Ecto neural progenitor cell (in vitro differentiated cells): Measurements from ENCODE around the gene TTLL3.
"Not testable (repeated sequence)": the region's sequence is repeated elsewhere in the genome, so short reads cannot be mapped to it uniquely, and the experiment has no call there.

Experiments used
- DNase-seq: peaks from one replicate; pipeline ENCODE4 v3.0.0-alpha.2; 2018; ENCODE audit warnings: low spot score

The TTLL3 gene

DNA sequence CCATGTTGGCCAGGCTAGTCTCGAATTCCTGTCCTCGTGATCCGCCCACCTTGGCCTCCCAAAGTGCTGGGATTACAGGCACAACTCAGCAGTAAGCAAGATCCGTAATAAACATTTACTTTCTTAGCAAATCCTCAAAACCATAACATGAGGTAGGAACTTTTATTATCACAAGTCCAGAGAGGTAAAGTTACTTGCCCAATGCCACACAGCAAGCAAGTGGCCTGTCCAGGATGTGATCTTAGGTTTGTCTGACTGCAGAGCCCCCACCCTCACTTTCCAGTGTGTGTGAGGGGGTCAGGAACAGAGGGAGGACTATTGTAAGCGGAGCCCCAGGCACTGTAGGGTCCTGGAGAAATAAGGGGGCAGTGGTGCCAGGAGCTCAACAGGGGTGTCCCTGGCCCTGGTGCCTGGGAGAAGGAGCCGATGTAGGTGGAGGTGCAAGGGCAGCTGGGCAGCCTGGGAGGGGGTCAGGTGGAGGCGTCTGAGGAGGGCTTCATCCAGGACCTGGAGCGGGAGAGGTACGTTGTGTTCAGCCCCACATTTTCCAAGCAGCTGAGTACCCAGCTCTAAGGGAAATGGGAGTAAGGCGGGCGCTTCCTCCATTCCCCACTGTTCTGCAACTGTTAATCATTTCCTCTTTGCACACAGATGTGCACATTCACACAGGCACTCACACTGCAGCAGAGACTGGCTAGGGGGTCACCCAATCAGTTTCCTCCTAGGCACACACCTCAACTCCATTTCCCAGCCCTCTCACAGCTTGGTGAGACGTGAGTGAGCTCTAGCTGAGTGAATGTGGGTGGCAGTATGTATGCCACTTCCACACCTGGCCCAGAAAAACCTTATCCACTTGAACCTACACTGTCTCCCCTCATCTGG, 27.9 kb downstream of the TTLL3 start:
- no peak for DNase-seq

DNA sequence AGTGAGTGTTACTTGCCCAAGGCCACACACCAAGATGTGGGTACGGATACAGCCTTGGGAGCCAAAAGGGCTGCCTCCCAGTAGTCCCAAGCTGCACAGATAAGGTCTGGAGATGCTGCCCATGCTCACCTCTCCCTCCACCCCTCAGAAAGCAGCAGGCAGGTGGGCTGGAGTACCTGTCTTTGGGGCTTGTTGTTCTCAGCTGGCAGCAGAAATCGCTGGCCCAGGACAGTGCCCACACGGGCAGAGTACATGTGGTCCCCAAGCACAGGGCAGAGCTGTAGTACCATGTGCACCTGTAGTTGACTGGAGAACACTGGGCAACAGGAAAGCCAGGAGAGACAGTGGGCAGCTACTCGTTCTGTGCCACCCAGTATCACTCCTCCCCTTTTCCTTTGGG, 28.8 kb downstream of the TTLL3 start:
- DNase-seq, result no peak

DNA sequence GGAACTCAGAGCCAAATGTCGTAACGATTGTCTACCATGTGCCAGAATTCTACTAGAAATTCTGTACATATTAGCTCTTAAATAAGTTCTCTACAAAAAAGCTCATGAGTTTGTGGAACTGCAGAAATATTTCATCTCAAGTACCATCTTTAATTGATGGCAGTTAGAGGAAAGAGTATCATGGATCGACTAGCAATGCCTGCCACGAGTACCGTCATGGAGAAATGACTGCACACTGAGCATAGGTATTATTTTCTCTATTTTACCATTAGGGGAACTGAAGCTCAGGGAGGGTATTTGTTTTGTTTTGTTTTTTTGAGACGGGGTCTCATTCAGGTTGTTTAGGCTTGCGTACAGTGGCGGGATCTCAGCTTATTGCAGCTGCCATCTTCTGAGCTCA, 31.0 kb downstream of the TTLL3 start:
- DNase-seq, result no peak

DNA sequence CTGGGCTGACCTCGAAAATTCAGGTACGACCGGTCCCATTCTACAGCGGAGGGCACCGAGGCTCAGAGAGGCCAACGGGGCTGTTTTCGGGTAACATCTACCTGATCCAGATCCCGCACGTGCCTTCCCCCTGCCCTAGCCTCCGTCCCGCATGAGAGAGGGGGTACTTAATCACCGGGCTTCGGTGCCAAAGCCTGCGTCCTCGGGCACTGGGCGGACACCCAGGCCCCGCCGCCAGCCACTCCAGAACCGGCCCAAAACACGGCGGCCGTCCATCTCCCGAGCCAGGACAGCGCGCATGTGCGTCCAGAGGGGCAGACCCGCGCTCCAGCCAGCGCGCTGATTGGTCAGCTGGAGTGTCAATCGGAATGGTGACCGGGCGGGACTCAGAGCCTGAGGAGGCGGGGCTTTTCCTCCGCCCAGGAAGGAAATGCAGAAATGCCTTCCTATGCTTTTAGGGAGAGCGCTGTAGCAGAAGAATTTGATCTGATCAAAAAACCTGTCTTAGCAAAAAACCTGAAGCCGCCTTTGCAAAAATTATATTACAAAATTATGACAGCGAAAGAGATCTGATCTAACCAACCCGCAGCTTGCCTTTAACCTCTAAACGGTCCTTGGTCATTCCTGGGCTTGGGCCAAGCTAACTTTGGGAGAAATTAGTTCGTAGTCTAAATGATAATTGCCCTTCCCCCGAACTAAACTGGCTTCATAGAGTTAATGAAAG, 33.8 kb downstream of the TTLL3 start, which contains the start of gene RPUSD3:
RPUSD3 (minus strand) TSS at position 294 of the 724 bp plus-strand sequence; CDS start at position 276, 18 bp downstream.
- peak; percentile 98 for DNase-seq

DNA sequence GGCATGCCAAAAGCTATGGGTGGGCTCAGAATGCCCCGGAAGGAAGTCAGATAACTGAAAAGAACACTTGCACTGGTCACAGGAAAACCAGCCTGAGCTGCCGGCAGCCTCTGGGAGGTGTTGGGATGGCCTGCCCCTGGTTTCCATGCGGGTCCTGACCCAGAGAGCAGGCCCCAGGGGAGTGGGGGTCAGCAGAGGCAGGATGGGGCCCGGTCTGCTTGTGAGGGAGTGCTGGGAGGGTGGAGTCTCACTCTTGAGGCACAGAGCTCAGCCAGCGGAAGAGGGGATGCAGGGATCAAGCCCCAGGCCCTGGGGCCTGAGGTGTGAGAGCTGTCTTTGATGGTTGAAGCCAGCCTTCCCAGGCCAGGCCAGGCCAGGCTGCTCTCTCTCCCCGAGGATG, 36.2 kb downstream of the TTLL3 start:
- DNase-seq, result no peak

DNA sequence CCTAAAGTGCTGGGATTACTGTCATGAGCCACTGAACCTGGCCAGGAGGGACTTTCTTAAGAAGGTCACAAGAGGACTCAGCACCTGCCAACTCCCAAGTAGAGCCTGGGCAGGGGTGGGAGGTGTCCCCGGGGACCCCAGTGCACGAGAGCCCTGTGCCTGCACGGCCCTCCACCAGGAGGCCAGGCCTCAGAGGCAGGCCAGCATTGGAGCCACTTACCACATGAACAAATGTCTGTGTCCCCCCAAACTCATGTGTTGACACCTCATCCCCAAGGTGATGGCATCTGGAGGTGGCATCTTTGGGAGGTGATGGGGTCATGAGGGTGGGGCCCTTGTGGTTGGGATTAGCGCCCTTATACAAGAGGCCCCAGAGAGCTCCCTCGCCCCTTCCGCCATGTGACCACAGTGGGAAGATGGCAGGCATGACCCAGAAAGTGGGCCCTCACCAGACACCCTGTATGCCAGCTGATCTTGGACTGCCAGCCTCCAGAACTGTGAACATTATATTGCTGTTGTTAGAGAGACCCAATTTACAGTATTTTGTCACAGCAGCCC, 36.9 kb downstream of the TTLL3 start:
- DNase-seq, result no peak

DNA sequence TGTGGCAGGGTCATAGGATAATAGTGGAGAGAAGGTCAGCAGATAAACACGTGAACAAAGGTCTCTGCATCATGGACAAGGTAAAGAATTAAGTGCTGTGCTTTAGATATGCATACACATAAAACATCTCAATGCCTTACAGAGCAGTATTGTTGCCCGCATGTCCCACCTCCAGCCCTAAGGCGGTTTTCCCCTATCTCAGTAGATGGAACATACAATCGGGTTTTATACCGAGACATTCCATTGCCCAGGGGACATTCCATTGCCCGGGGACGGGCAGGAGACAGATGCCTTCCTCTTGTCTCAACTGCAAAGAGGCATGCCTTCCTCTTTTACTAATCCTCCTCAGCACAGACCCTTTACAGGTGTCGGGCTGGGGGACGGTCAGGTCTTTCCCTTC, 37.8 kb downstream of the TTLL3 start:
- not testable (repeated sequence) for DNase-seq

DNA sequence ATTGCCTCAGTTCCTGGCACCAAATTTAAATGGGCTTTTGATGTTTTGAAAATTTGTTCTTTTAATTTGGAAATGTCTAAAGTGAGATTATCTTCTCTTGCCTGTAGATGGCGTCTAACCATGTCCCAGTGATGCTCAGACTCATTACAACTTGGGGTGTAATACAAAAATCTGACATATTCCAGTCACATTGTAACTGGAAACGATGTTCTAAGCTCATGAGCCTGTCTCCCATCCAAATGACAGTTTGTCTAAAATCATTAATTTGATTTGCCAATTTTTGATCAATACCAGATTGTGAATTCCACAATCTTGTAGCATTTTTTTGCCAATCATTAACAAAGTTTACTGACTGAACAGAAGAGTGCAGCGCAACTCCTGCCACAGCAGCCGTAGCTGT, 38.8 kb downstream of the TTLL3 start:
- DNase-seq, result not testable (repeated sequence)

DNA sequence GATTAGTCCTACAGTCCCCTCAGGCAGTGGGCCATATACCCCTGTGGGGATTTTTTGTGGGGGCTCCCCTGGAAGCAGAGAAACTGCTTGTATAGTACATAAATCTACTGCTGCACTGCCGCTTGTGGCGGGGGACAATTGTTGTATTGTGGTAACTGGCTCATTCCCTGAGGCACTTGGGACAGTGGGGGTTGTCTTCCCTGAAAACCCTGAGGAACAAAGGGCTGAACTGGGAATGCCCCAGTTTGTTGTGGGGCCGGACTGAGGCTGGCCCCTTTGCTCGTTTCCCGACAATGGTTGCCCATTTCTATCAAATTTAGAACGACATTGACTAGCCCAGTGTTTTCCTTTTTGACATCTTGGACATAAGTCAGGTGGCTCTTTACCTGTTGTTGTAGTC, 41.3 kb downstream of the TTLL3 start:
- not testable (repeated sequence) for DNase-seq

DNA sequence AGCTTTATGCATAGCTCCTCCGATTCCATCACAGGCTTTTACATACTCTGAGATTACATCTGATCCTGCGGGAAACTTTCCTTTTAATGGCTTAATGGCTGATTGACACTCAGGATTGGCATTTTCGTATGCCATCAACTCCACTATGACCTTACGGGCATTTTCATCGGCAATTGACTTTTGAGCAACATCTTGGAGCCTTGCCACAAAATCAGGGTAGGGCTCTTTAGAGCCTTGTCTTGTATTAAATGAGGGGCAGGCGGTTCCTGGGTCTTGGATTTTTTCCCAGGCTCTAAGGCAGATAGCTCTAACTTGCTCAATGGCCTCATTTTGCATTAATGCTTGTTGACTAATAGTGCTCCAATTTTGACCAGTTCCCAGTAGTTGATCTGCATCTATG, 41.9 kb downstream of the TTLL3 start:
- DNase-seq, result not testable (repeated sequence)

DNA sequence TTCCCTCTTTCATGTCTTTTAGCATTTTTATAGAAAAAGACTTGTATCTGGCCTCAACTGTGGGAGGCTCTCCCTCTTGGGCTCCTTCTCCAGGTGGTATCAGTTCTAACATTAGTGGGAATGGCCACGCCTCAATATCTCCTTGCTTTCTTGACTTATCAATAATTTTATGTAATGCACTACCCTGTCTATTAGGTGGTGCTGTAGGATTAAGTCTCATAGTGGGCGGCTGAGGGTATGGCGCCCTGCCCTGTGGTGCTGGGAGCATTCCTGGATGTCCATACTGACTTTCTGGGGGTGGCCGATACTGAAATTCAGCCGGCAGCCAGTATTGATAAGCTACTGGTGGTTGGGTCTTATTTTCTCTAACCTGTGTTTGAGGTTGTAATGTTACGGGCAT, 42.5 kb downstream of the TTLL3 start:
- no peak for DNase-seq

DNA sequence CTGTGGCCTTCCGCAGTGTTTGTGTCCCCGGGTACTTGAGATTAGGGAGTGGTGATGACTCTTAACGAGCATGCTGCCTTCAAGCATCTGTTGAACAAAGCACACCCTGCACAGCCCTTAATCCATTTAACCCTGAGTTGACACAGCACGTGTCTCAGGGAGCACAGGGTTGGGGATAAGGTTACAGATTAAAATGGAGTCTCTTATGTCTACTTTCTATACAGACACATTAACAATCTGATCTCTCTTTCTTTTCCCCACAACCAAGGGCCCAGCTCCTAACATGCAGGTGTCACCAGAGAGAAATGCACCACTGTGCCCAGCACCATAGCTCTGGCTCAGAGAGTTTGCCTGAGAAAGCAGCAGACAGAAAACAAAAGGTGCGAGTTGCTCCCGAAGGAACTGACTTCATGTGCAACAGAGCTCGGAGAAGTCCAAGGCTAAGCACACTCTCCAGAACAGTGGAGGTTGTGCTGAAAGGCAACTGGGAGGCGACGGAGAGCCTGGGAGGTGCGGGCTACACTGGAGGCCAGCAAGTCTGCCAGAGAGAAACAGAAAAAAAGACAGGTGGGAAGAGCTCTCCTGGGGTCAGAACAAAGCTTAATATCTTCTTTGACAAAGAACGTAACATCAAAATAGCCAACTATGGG, 44.4 kb downstream of the TTLL3 start:
- not testable (repeated sequence) for DNase-seq

DNA sequence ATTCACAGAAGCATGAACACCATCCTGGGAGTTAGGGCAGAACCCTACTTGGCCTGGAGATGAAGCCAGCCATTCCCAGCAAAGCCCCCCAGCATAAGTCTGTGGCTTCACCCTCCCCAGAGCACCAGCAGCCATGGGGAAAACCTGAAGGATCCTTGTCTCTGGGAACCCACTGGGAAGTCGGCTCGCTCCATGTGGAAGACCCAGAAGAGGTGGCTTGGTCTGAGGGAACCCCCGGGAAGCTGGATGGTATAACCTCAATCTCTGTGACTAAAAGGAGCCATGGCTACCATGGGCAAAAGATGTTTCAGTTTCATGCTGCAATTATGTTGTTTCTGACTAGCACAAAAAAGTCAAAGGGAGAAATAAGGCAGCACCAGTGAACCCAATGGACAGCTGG, 45.5 kb downstream of the TTLL3 start:
- DNase-seq, result no peak

DNA sequence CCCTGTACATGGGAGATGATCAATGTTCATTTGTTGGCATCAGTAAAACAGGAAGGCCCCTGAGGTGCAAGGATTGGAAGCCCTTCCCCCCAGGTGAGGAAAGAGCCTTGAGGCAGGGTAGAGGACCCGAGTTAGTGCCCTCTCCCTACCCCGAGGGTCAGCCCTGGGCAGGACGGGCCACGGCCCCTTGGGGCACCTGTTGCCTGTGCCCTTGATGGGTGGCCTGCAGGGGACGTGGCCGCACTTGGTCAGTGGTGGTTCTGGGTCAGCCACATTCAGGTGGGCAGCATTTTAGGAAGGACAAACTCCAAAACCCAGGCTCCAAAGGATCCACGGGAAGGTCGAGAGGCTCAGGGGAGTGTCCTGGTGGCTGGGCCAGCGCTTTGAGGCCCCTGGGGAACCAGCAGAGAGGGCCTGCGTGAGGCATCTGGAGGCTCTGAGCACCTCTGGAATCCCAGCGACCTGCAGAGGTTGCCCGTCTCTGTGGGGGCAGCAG, 49.5 kb downstream of the TTLL3 start:
- no peak for DNase-seq

DNA sequence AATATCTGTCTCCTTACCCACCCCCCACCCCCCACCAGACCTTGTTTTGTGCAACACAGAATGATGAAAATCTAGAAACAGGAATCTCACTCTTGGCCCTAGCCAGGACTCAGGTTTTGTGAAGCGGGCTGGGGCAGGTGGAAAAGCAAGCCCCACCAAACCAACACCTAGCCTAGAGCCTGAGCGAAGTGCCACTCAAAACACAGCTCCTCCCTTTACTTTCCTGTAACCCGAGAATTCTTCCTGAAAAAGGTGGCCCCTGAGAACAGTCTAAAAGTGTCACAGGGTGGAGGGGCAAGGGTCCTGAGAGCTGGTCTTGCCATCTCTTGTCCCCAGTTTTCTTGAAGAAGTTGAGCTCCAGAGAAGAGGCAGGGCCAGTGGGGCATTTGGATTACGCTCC, 51.1 kb downstream of the TTLL3 start:
- DNase-seq, result no peak

DNA sequence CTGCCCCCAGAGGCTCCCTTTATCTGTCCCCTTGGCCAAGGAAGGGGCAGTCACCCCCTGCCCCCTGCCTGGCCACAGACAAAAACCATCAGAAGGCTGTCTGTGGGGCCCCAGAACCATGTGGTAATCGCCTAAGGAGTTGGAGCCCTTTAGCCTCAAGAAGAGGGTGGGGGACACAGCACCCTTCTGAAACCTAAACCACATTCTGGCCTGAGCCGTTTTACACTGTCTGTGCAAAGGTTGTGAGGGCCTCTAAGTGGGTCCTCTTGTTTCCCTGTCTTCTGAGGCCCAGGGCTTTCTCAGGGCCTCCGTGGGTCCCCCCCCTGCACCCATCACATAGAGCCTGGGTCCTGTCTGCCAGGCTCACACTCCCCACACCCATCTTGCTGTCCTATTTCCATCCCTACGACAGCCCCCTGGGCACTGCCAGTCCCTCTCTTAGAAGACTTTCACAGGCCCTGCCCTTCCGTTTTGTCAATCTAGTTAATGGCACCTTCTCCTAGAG, 51.6 kb downstream of the TTLL3 start:
- no peak for DNase-seq

DNA sequence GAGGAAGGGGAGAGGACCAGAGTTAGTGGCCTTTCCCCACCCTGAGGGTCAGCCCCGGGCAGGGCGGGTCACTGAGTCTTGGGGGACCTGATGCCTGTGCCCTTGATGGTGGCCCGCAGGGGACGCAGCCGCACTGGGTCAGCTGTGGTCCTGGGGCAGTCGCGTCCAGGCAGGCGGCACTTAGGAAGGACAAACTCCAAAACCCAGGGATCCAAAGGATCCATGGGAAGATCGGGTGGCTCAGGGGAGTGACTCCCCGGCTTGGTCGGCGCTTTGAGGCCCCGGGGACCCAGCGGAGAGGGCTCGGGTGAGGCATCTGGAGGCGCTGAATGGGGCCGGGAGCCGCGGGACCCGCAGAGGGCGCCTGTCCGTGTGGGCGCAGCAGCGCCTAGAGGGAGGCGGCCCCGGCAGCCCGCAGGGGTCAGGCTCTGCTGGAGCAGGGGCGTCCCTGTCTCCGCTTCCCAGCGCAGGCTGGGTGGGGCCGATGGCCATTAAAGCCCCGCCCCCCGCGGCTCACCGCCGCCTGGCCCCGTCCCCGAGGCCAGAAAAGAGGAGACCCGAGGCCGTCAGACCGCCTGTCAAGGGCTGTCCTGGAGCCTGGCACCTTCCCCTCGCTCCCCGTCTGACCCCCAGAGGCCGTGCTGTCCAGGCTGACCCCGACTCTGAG, 52.5 kb downstream of the TTLL3 start:
- DNase-seq, result peak; percentile 82

DNA sequence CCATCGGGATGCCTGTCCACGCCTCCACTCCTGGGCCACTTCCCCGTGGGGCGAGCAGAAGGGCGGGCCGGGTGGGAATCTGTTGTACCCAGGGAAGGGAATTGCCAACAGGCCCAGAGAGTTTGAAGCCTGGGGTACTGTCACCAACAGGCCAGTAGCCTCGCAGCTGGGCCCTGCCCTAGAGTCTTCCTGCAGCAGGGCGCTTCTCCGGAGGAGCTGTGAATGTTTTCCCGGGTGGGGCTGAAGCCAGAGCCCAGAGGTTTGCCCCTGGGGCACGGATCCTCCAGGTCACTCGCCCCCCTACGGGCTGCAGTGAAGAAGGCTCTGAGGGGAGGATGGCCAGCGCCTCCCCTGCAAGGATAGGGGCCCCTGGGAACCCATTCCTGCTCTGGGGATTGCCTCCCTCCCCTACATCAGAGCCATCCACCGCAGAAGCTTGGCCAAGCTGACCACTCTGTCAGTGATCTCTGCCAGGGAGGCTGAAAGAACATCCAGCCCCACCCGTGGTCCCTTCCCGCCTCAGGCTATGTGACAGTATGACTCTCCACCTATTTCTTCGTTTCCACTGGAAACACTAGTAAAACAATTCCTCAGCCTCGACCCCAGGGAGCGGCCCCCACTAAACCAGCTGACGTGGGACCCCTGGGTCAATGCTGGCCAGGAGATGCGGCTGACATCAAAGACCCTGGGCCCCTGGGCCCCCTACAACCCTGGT, 53.2 kb downstream of the TTLL3 start:
- no peak for DNase-seq

DNA sequence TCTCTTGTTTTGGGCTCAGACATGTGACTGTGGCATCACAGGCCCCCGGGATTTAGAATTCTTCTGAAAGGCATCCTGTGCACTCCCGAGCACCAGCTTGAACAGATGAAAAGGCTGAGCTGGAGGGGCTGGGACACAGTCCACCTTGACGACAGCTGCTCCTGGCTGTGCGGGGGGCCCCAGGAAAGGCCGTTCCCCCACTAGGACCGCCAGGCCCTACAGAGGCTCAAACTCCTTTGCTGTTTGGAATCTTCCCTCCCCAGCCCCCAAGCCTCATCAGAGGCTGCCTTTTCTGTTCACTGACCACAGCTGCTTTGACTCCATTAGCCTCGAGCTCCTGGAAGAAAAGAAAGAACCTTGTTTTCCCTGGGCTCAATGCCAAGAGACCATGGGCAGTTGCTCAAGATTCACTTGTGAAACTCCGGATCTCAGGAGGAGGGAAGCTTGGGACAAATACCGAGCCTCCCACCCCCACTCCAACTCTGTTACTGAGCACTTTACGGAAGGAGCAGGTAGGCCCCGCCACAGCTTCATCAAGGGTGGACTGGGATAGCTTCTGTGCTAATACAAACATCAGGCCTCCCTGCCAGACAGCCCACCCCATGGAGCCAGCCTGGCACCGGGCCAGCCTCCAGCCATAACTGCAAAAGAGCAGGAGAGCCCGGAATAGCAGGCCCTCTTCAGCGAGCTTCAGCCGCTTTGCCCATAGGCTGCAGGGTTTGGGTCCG, 54.3 kb downstream of the TTLL3 start:
- no peak for DNase-seq

DNA sequence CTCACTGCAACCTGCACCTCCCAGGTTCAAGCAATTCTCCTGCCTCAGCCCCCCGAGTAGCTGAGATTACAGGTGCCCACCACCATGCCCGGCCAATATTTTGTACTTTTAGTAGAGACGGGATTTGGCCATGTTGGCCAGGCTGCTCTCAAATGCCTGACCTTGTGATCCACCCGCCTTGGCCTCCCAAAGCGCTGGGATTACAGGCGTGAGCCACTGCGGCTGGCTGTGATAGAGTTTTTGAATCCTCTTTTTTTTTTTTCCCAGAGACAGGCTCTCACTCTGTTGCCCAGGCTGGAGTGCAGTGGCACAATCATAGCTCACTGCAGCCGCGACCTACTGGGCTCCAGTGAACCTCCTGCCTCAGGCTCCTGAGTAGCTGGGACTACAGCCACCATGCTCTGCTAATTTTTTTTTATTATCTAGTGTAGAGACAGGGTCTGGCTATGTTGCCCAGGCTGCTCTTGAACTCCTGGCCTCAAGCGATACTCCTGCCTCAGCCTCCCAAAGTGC, 55.1 kb downstream of the TTLL3 start:
- DNase-seq, result not testable (repeated sequence)
